Hematopoietic multipotent progenitor cell treated with erythropoietin and hydrocortisone succinate and interleukin-3 and kit ligand, for 15 days (in vitro differentiated cells): ENCODE measurements around the gene PCDHGA8.
A peak's percentile ranks its signal among the peaks of the same experiment; 100 is the strongest.
"Not testable (repeated sequence)": the region's sequence is repeated elsewhere in the genome, so short reads cannot be mapped to it uniquely, and the experiment has no call there.

Source experiments
- DNase-seq: peaks from one replicate; pipeline ENCODE4 v3.0.0-alpha.2; 2015; ENCODE audit warnings: low spot score

Gene PCDHGA8

GRCh38 chr5:141403387-141403786 is 11.0 kb downstream of the PCDHGA8 start:
- DNase-seq: no peak

DNA sequence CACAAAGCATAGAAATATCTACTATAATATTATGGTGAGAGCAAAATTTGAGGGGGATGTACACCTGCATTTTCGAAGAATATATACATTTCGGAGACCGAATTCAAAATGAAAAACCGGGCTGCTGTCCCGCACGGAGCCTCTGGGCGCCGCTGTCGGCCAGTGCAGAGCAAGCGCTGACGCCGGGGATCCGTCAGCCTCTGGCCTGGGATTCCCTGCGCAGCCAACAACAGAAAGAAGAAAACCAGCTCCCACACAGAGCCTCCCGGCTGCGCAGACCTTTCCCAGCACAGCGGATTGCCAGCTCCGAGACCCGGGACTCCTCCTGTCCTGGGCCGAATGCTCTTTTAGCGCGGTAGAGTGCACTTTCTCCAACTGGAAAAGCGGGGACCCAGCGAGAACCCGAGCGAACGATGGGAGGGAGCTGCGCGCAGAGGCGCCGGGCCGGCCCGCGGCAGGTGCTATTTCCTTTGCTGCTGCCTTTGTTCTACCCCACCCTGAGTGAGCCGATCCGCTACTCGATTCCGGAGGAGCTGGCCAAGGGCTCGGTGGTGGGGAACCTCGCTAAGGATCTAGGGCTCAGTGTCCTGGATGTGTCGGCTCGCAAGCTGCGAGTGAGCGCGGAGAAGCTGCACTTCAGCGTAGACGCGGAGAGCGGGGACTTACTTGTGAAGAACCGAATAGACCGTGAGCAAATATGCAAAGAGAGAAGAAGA is 15.5 kb downstream of the PCDHGA8 start, which contains the start of gene PCDHGB6:
TSS of gene PCDHGB6 (plus strand) at position 232 of the 716 bp plus-strand sequence. CDS start at position 414, 182 bp downstream.
- DNase-seq: not testable (repeated sequence)

DNA sequence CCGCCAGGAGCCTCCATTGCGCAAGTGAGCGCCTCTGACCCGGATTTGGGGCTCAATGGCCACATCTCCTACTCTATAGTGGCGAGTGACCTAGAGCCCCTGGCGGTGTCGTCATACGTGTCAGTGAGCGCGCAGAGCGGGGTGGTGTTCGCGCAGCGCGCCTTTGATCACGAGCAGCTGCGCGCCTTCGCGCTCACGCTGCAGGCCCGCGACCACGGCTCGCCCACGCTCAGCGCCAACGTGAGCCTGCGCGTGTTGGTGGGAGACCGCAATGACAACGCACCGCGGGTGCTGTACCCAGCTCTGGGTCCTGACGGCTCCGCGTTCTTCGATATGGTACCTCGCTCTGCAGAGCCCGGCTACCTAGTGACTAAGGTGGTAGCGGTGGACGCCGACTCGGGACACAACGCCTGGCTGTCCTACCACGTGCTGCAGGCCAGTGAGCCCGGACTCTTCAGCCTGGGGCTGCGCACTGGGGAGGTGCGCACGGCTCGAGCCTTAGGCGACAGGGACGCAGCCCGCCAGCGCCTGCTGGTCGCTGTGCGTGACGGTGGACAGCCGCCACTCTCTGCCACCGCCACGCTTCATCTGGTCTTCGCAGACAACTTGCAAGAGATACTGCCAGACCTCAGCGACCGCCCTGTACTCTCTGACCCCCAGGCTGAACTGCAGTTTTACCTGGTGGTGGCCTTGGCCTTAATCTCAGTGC is 17.3 kb downstream of the PCDHGA8 start:
- no peak for DNase-seq

- no peak for DNase-seq
Observed at GRCh38 chr5:141411575-141411974, 19.1 kb downstream of the PCDHGA8 start.

GRCh38 chr5:141412854-141413539 is 20.6 kb downstream of the PCDHGA8 start, which contains the start of gene PCDHGA10:
Gene PCDHGA10, plus strand, starts transcription at chr5:141412987. Its CDS starts 189 bp downstream, at chr5:141413176.
- peak; percentile 9 for DNase-seq

GRCh38 chr5:141413540-141414069 is 21.2 kb downstream of the PCDHGA8 start:
- no peak for DNase-seq

GRCh38 chr5:141414548-141415274 is 22.3 kb downstream of the PCDHGA8 start:
- not testable (repeated sequence) for DNase-seq

DNA sequence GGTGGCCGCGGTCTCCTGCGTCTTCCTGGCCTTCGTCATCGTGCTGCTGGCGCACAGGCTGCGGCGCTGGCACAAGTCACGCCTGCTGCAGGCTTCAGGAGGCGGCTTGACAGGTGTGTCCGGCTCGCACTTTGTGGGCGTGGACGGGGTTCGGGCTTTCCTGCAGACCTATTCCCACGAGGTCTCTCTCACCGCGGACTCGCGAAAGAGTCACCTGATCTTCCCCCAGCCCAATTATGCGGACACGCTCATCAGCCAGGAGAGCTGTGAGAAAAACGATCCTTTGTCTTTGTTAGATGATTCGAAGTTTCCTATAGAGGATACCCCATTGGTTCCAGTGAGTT is 22.8 kb downstream of the PCDHGA8 start:
- DNase-seq: not testable (repeated sequence)

GRCh38 chr5:141417494-141418172 is 25.2 kb downstream of the PCDHGA8 start, which contains the start of gene PCDHGB7:
Gene PCDHGB7, plus strand, starts transcription at chr5:141417677. Its CDS starts 183 bp downstream, at chr5:141417860.
- DNase-seq: peak; percentile 16

DNA sequence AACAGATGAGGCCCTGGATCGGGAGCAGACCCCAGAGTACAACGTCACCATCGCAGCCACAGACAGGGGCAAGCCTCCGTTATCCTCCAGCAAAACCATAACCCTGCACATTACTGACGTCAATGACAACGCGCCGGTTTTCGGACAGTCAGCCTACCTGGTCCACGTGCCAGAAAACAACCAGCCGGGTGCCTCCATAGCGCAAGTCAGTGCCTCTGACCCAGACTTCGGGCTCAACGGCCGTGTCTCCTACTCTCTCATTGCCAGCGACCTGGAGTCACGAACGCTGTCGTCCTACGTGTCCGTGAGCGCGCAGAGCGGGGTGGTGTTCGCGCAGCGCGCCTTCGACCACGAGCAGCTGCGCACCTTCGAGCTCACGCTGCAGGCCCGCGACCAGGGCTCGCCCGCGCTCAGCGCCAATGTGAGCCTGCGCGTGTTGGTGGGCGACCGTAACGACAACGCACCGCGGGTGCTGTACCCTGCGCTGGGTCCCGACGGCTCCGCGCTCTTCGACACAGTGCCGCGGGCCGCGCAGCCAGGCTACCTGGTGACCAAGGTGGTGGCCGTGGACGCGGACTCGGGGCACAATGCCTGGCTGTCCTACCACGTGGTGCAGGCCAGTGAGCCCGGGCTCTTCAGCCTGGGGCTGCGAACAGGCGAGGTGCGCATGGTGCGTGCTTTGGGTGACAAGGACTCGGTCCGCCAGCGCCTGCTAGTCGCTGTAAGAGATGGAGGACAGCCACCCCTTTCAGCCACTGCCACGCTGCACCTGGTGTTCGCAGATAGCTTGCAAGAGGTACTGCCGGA is 26.8 kb downstream of the PCDHGA8 start:
- no peak for DNase-seq

DNA sequence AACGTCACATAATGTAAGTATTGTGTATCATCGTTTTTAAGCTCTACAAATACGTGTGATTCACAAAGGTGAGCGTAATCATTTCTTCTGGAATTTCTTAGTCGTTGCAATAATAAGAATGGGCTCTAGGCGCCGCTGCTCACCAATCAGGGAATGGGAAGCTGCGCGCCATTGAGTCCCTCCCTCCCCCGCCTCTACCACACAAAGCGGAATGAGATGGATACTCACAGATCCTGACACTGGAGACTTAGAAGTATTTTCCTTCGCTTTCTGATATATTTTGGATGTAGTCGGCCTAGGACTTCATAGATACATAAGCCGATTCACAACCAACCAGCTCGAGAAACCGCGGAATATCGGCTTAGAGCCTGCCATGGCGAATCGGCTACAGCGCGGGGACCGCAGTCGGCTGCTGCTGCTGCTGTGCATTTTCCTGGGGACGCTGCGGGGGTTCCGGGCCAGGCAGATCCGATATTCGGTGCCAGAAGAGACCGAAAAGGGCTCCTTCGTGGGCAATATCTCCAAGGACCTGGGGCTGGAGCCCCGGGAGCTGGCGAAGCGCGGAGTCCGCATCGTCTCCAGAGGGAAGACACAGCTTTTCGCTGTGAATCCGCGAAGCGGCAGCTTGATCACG is 28.5 kb downstream of the PCDHGA8 start, which contains the start of gene PCDHGA11:
TSS of gene PCDHGA11 (plus strand) at position 197 of the 634 bp plus-strand sequence. CDS start at position 374, 177 bp downstream.
- DNase-seq: peak; percentile 49

DNA sequence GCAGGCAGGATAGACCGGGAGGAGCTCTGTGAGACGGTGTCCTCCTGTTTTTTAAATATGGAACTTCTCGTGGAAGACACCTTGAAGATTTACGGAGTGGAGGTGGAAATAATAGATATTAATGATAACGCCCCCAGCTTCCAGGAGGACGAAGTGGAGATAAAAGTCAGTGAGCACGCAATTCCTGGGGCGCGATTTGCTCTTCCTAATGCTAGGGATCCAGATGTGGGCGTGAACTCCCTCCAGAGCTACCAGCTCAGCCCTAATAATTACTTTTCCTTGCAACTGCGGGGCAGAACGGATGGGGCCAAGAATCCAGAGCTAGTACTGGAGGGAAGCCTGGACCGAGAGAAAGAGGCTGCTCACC is 29.0 kb downstream of the PCDHGA8 start:
- no peak for DNase-seq

DNA sequence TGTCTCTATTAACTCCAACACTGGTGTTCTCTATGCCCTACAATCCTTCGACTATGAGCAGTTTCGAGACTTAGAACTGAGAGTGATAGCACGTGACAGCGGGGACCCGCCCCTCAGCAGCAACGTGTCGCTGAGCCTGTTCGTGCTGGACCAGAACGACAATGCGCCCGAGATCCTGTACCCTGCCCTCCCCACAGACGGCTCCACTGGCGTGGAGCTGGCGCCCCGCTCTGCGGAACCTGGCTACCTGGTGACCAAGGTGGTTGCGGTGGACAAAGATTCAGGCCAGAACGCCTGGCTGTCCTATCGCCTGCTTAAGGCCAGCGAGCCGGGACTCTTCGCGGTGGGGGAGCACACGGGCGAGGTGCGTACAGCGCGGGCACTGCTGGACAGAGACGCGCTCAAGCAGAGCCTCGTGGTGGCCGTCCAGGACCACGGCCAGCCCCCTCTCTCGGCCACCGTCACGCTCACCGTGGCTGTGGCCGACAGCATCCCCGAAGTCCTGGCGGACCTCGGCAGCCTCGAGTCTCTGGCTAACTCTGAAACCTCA is 30.4 kb downstream of the PCDHGA8 start:
- no peak for DNase-seq

- DNase-seq: no peak
Observed at GRCh38 chr5:141427783-141428426, 35.5 kb downstream of the PCDHGA8 start.

DNA sequence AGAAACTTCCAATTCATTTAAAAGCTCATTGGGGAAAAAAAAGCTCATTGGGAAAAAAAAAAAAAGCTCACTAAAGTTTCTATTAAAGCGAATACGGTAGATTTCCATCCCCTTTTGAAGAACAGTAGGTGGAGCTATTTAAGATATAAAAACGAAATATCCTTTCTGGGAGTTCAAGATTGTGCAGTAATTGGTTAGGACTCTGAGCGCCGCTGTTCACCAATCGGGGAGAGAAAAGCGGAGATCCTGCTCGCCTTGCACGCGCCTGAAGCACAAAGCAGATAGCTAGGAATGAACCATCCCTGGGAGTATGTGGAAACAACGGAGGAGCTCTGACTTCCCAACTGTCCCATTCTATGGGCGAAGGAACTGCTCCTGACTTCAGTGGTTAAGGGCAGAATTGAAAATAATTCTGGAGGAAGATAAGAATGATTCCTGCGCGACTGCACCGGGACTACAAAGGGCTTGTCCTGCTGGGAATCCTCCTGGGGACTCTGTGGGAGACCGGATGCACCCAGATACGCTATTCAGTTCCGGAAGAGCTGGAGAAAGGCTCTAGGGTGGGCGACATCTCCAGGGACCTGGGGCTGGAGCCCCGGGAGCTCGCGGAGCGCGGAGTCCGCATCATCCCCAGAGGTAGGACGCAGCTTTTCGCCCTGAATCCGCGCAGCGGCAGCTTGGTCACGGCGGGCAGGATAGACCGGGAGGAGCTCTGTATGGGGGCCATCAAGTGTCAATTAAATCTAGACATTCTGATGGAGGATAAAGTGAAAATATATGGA is 38.1 kb downstream of the PCDHGA8 start, which contains the start of gene PCDHGA12:
TSS of gene PCDHGA12 (plus strand) at position 176 of the 782 bp plus-strand sequence. CDS start at position 429, 253 bp downstream.
- no peak for DNase-seq

- DNase-seq: no peak
Observed at GRCh38 chr5:141431286-141431685, 38.9 kb downstream of the PCDHGA8 start.

DNA sequence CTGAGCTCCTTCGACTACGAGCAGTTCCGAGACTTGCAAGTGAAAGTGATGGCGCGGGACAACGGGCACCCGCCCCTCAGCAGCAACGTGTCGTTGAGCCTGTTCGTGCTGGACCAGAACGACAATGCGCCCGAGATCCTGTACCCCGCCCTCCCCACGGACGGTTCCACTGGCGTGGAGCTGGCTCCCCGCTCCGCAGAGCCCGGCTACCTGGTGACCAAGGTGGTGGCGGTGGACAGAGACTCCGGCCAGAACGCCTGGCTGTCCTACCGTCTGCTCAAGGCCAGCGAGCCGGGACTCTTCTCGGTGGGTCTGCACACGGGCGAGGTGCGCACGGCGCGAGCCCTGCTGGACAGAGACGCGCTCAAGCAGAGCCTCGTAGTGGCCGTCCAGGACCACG is 39.9 kb downstream of the PCDHGA8 start:
- not testable (repeated sequence) for DNase-seq

GRCh38 chr5:141432726-141433125 is 40.3 kb downstream of the PCDHGA8 start:
- DNase-seq: not testable (repeated sequence)
